ENCODE results near the gene SNAI1. TPM values are rescaled to one million over a fixed set of nuclear protein-coding genes. Genes with fewer than 3 reads are reported as not detected.

Gene SNAI1
- total and polyA plus RNA-seq, 12 donors: 0.59 to 7.6 (median 2.7) TPM

- Histone ChIP-seq H3K36me3 (peaks cover 0 to 15% (median 0%) of the 10 kb centered on the region in 9 donors), H3K4me3 (no peak overlapping the region), H3K9me3 (no peaks in the 10 kb centered on the region), H3K27me3 (no peaks in the 10 kb centered on the region), H3K27ac (peak overlapping the region in 4 of 10 donors; percentile 3 to 72 (median 31)), H3K4me1 (peaks cover 0 to 17% (median 10%) of the 10 kb centered on the region in 9 donors)
- intact Hi-C loops (cut with DNase I): no loop called here
- peak in 2 of 8 donors; percentile 49 to 69 for ATAC-seq
- 54 to 64% methylated on average over 3 of the region's 3 CpGs for WGBS, 2 donors
- DNase-seq: no peak
- TF ChIP-seq CTCF (IDR thresholded peaks at IDR 0.05): no peak
Observed at GRCh38 chr20:49969234-49969633, 13.5 kb upstream of the SNAI1 start.

- H3K4me3 ChIP-seq: no peak overlapping the region
- intact Hi-C loops (cut with DNase I): no loop called here
- no peak for TF ChIP-seq CTCF (IDR thresholded peaks at IDR 0.05)
- 68 to 71% methylated on average over 5 of the region's 5 CpGs for WGBS, 2 donors
- DNase-seq (no peak), ATAC-seq (no peak)
- peak overlapping the region in 1 of 10 donors; percentile 72 for H3K27ac ChIP-seq
- no peaks in the 10 kb centered on the region for H3K27me3 ChIP-seq
- H3K9me3 ChIP-seq: no peaks in the 10 kb centered on the region
- H3K4me1 ChIP-seq: peaks cover 0 to 17% (median 10%) of the 10 kb centered on the region in 9 donors
- peaks cover 0 to 8% (median 0%) of the 10 kb centered on the region in 9 donors for H3K36me3 ChIP-seq
Observed at GRCh38 chr20:49969946-49970345, 12.8 kb upstream of the SNAI1 start.

GRCh38 chr20:49970498-49970897 lies 12.3 kb upstream of the SNAI1 start:
- H3K27ac ChIP-seq: no peak overlapping the region
- H3K9me3 ChIP-seq: no peaks in the 10 kb centered on the region
- 90 to 91% methylated on average over 8 of the region's 8 CpGs for WGBS, 2 donors
- H3K4me3 ChIP-seq: no peak overlapping the region
- ATAC-seq: peak in 1 of 8 donors; percentile 40
- intact Hi-C loops (cut with DNase I): no loop called here
- H3K27me3 ChIP-seq: no peaks in the 10 kb centered on the region
- peaks cover 0 to 17% (median 10%) of the 10 kb centered on the region in 9 donors for H3K4me1 ChIP-seq
- peaks cover 0 to 2% (median 0%) of the 10 kb centered on the region in 9 donors for H3K36me3 ChIP-seq
- DNase-seq: no peak
- no peak for TF ChIP-seq CTCF (IDR thresholded peaks at IDR 0.05)

- intact Hi-C loops (cut with DNase I): no loop called here
- Histone ChIP-seq H3K36me3 (no peaks in the 10 kb centered on the region), H3K4me3 (no peak overlapping the region), H3K4me1 (peaks cover 0 to 13% (median 6%) of the 10 kb centered on the region in 9 donors), H3K27ac (no peak overlapping the region), H3K9me3 (no peaks in the 10 kb centered on the region), H3K27me3 (peaks cover 0 to 4% (median 0%) of the 10 kb centered on the region in 7 donors)
- no peak for DNase-seq
- WGBS, 2 donors: 66 to 72% methylated on average over 4 of the region's 4 CpGs
- TF ChIP-seq CTCF (IDR thresholded peaks at IDR 0.05): no peak
- ATAC-seq: no peak
Observed at GRCh38 chr20:49973981-49974380, 8.8 kb upstream of the SNAI1 start.
